ENCODE measurements around the gene CA6.

DNA sequence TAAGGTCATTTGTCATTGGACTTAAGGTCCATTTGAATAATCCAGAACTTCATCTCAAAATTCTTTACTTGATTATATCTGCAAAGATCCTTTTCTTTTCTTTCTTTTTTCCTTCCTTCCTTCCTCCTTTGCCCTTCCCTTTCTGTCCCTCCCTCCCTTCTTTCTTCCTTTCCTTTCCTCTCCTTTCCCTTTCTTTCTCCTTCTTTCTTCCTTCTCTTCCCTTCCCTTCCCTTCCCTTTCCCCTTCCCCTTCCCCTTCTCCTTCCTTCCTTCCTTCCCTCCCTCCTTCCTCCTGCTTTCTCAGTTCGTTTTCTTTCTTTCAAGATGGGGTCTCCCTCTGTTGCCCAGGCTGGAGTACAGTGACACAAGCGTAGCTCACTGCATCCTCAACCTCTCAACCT, 35.5 kb downstream of the CA6 start:
- TF ChIP-seq, protein P1, sequence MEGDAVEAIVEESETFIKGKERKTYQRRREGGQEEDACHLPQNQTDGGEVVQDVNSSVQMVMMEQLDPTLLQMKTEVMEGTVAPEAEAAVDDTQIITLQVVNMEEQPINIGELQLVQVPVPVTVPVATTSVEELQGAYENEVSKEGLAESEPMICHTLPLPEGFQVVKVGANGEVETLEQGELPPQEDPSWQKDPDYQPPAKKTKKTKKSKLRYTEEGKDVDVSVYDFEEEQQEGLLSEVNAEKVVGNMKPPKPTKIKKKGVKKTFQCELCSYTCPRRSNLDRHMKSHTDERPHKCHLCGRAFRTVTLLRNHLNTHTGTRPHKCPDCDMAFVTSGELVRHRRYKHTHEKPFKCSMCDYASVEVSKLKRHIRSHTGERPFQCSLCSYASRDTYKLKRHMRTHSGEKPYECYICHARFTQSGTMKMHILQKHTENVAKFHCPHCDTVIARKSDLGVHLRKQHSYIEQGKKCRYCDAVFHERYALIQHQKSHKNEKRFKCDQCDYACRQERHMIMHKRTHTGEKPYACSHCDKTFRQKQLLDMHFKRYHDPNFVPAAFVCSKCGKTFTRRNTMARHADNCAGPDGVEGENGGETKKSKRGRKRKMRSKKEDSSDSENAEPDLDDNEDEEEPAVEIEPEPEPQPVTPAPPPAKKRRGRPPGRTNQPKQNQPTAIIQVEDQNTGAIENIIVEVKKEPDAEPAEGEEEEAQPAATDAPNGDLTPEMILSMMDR (conservative IDR thresholded peaks at IDR 0.05): no peak
- no peak for TF ChIP-seq ZFX (IDR thresholded peaks at IDR 0.05)

All from C4-2B (cell line).